Esophagus squamous epithelium (tissue), 4 donors: ENCODE measurements around the gene NDST1.

ENCODE experiments used
- CTCF ChIP-seq, 6 experiments: fragments of 450-650 bp in 4 of 6; fragments of 200-600 bp in 2 of 6; sonication (generic) in 2 of 6; IDR thresholded peaks; one replicate each; pipeline ENCODE4 v1.5.1; 2016 to 2019; ENCODE audit warnings: antibody characterized with exemption in 6 of 6, mild to moderate bottlenecking in 4 of 6, moderate library complexity in 4 of 6
- POLR2A ChIP-seq, 4 donors: fragments of 450-650 bp; IDR thresholded peaks; one replicate each; pipeline ENCODE4 v1.6.1; 2017; ENCODE audit warnings: antibody characterized with exemption in 4 of 4, mild to moderate bottlenecking in 4 of 4, moderate library complexity in 3 of 4

- TF ChIP-seq CTCF (IDR thresholded peaks at IDR 0.05) (no peak), POLR2A (IDR thresholded peaks at IDR 0.05) (no peak)
These were observed 48.2 kb downstream of the NDST1 start for GRCh38 chr5:150556106-150556505.
